ENCODE results near the gene OGFR. TPM values are rescaled to one million over a fixed set of nuclear protein-coding genes. Genes with fewer than 3 reads are reported as not detected.

The OGFR gene
- total and polyA plus RNA-seq, 9 donors, result 28.6 to 52.9 (median 43.0) TPM

DNA sequence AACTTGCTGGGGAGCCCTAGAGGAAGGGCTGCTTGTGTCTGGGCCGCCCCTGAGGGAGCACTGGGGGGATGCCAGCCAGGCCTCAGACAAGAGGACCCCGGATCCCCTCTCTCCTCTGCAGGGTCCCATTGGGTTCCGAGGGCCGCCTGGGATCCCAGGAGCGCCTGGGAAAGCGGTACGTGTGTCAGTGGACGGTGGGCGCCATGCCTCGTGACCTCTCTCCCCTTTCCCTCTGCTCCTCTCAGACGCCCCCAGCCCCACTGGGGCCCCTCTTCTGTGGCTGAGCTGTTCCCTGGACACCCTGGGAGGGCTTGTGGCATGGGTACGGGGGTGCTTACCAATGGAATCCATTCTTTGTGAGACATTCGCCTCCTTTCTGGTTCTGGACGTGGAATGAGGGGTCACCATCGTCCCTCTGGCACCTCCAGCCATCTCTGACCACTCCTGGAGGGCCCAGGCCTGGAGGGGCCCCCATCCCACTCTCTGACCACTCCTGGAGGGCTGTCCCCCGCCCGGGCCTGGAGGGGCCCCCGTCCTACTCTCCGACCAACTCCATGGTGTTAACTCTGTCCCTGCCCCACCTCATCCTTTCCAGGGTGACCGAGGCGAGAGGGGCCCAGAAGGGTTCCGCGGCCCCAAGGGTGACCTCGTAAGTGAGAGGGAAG is 22.1 kb downstream of the OGFR start:
- no peak overlapping the region for H3K27ac ChIP-seq
- H3K4me3 ChIP-seq, result no peak overlapping the region
- 91 to 92% (median 91%) methylated on average over 24 of the region's 24 CpGs for WGBS, 3 donors
- peaks cover 2% of the 10 kb centered on the region for H3K4me1 ChIP-seq (ENCODE audit: insufficient read depth)
- H3K36me3 ChIP-seq, result no peaks in the 10 kb centered on the region
- no peak for DNase-seq
- H3K9me3 ChIP-seq, result no peaks in the 10 kb centered on the region
- intact Hi-C loops (cut with DNase I), result no loop called here
- H3K27me3 ChIP-seq, result no peaks in the 10 kb centered on the region
- TF ChIP-seq EP300 (IDR thresholded peaks at IDR 0.05) (no peak), POLR2A (IDR thresholded peaks at IDR 0.05) (no peak)
- TF ChIP-seq, protein P1, sequence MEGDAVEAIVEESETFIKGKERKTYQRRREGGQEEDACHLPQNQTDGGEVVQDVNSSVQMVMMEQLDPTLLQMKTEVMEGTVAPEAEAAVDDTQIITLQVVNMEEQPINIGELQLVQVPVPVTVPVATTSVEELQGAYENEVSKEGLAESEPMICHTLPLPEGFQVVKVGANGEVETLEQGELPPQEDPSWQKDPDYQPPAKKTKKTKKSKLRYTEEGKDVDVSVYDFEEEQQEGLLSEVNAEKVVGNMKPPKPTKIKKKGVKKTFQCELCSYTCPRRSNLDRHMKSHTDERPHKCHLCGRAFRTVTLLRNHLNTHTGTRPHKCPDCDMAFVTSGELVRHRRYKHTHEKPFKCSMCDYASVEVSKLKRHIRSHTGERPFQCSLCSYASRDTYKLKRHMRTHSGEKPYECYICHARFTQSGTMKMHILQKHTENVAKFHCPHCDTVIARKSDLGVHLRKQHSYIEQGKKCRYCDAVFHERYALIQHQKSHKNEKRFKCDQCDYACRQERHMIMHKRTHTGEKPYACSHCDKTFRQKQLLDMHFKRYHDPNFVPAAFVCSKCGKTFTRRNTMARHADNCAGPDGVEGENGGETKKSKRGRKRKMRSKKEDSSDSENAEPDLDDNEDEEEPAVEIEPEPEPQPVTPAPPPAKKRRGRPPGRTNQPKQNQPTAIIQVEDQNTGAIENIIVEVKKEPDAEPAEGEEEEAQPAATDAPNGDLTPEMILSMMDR (IDR thresholded peaks at IDR 0.05), result no peak

DNA sequence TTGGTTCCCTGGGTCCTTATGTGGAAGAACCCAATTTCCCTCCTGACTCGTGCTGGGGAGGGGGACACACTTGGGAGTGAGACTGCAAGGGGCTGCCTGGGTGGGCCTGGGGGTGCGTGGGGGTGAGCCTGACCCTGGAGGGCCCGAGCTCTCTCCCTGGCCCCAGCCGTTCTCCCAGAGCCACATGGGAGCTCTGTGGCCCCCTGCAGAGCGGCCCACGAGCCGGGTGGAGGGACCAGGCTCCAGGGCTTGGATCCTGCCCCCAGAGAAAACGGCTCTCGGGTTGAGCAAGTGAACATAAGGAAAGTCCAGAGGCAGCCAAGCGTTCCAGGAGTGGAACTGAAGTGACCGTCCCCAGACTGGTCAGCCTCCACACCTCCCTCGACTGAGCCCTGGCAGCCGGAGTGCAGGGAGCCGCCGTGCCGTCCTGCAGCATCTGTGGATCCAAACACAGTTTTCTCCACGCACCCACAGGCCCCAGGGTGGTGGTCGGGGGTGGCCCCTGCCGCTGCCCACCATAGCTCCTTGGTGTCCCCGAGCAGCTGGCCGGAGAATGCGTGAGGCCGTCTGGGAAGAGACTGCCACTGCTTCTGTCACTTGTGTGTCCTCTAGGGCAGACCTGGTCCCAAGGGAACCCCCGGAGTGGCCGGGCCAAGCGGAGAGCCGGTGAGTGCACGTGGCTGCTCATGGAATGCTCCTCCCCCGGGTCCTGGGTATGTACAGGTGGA is 22.8 kb downstream of the OGFR start:
- Histone ChIP-seq H3K27ac (no peak overlapping the region), H3K4me3 (no peak overlapping the region), H3K36me3 (no peaks in the 10 kb centered on the region), H3K9me3 (no peaks in the 10 kb centered on the region), H3K27me3 (no peaks in the 10 kb centered on the region), H3K4me1 (ENCODE audit: insufficient read depth) (peaks cover 7% of the 10 kb centered on the region)
- TF ChIP-seq, protein P1 (IDR thresholded peaks at IDR 0.05), result no peak
- TF ChIP-seq POLR2A (IDR thresholded peaks at IDR 0.05) (no peak), EP300 (IDR thresholded peaks at IDR 0.05) (no peak)
- intact Hi-C loops (cut with DNase I), result no loop called here
- DNase-seq, result no peak
- 71 to 82% (median 71%) methylated on average over 24 to 29 of the region's 29 CpGs for WGBS, 3 donors

DNA sequence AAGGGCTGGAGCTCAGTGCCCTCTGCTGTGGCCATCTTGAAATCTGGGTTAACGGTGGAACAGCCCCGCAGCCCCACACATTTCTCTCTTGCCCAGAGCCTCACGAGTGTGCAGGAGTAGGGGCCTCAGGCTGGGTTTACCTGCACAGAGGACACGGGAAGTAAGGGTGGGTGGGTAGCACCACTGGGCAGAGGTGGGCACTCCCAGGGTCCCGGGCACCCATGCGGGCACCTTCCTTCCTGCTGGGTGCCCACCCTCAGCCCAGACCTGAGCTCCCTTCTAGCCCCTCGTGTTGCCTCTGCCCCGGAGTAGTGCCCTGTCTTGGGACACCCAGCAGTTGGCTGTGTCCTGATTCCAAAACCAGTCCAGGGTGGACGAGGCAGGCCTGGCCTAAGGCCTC is 23.4 kb downstream of the OGFR start:
- intact Hi-C loops (cut with DNase I), result no loop called here
- 91 to 92% (median 92%) methylated on average over 9 of the region's 9 CpGs for WGBS, 3 donors
- no peaks in the 10 kb centered on the region for H3K36me3 ChIP-seq
- DNase-seq, result no peak
- H3K27me3 ChIP-seq, result no peaks in the 10 kb centered on the region
- no peak overlapping the region for H3K4me3 ChIP-seq
- H3K27ac ChIP-seq, result no peak overlapping the region
- TF ChIP-seq POLR2A (IDR thresholded peaks at IDR 0.05) (no peak), EP300 (IDR thresholded peaks at IDR 0.05) (no peak)
- TF ChIP-seq, protein P1 (IDR thresholded peaks at IDR 0.05), result no peak
- H3K4me1 ChIP-seq (ENCODE audit: insufficient read depth), result peaks cover 9% of the 10 kb centered on the region
- H3K9me3 ChIP-seq, result no peaks in the 10 kb centered on the region

DNA sequence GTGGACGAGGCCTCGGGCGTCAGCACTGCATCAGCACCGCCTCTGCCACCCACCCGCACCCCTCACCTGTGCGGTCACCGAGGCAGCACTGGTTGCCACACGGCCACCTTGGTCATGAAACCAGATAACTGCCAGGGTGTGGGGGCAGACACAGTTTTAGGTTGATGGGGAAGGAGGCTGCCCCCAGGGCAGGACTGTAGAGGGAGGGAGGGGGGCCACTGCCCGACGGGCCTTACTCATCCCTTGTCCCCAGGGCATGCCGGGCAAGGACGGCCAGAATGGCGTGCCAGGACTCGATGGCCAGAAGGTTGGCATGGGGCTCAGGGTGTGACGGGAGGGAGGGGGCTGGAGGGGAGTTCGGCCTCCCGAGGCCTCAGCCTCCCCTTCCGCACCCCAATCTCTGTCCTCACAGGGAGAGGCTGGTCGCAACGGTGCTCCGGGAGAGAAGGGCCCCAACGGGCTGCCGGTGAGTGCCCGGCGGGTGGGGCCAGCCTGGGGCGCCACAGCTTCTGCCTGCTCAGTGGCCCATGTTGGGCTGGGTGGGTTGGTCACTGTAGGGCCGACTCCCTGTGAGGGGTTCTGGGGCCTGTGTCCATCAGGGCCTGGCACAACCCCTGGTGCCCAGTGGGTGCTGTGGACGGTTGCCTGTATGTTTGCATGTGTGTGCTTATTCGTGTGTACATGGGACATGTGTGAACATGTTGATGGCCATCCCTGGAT is 24.0 kb downstream of the OGFR start:
- Histone ChIP-seq H3K4me1 (ENCODE audit: insufficient read depth) (peaks cover 9% of the 10 kb centered on the region), H3K36me3 (no peaks in the 10 kb centered on the region), H3K4me3 (no peak overlapping the region), H3K27ac (no peak overlapping the region), H3K9me3 (no peaks in the 10 kb centered on the region), H3K27me3 (no peaks in the 10 kb centered on the region)
- TF ChIP-seq EP300 (IDR thresholded peaks at IDR 0.05) (no peak), POLR2A (IDR thresholded peaks at IDR 0.05) (no peak)
- TF ChIP-seq, protein P1 (IDR thresholded peaks at IDR 0.05), result no peak
- intact Hi-C loops (cut with DNase I), result no loop called here
- peak in 1 of 5 donors; percentile 12 for DNase-seq
- WGBS, 3 donors, result 86 to 91% (median 89%) methylated on average over 29 of the region's 29 CpGs
